HG03432 (cell line): Measurements from ENCODE around the gene ZC3HAV1L.
"Not testable (repeated sequence)": the region's sequence is repeated elsewhere in the genome, so short reads cannot be mapped to it uniquely, and the experiment has no call there.

Source experiments
- ATAC-seq: cut with Tn5 transposase; IDR thresholded peaks from one replicate; pipeline ENCODE4 v1.9.1; 2021; ENCODE audit warnings: mild to moderate bottlenecking, moderate library complexity; ENCODE audit not compliant: unreplicated experiment

Gene ZC3HAV1L

GRCh38 chr7:139035586-139036353 is at the start of gene ZC3HAV1L:
Gene ZC3HAV1L (minus strand): TSS chr7:139036042. CDS start chr7:139036017, 25 bp downstream.
- ATAC-seq, result peak; percentile 95

GRCh38 chr7:139084709-139085108 is 48.9 kb upstream of the ZC3HAV1L start:
- no peak for ATAC-seq

- ATAC-seq, result no peak
Observed at GRCh38 chr7:139081584-139081983, 45.7 kb upstream of the ZC3HAV1L start.

- no peak for ATAC-seq
Observed at GRCh38 chr7:139080905-139081304, 45.1 kb upstream of the ZC3HAV1L start.

GRCh38 chr7:139079861-139080260 is 44.0 kb upstream of the ZC3HAV1L start:
- no peak for ATAC-seq

- ATAC-seq, result no peak
Observed at GRCh38 chr7:139078911-139079310, 43.1 kb upstream of the ZC3HAV1L start.

- ATAC-seq, result no peak
Observed at GRCh38 chr7:139078399-139078798, 42.6 kb upstream of the ZC3HAV1L start.

GRCh38 chr7:139077706-139078105 is 41.9 kb upstream of the ZC3HAV1L start:
- ATAC-seq, result not testable (repeated sequence)

- ATAC-seq, result no peak
Observed at GRCh38 chr7:139075871-139076686, 40.2 kb upstream of the ZC3HAV1L start.

GRCh38 chr7:139075031-139075652 is 39.3 kb upstream of the ZC3HAV1L start:
- ATAC-seq, result peak; percentile 89

- ATAC-seq, result no peak
Observed at GRCh38 chr7:139072796-139073195, 37.0 kb upstream of the ZC3HAV1L start.

- ATAC-seq, result no peak
Observed at GRCh38 chr7:139071680-139072079, 35.8 kb upstream of the ZC3HAV1L start.

- ATAC-seq, result no peak
Observed at GRCh38 chr7:139068544-139069399, 32.9 kb upstream of the ZC3HAV1L start.

GRCh38 chr7:139066315-139066714 is 30.5 kb upstream of the ZC3HAV1L start:
- no peak for ATAC-seq

GRCh38 chr7:139065323-139065722 is 29.5 kb upstream of the ZC3HAV1L start:
- no peak for ATAC-seq

GRCh38 chr7:139061416-139061815 is 25.6 kb upstream of the ZC3HAV1L start:
- ATAC-seq, result no peak

- ATAC-seq, result no peak
Observed at GRCh38 chr7:139060695-139061237, 24.9 kb upstream of the ZC3HAV1L start.

- no peak for ATAC-seq
Observed at GRCh38 chr7:139059905-139060304, 24.1 kb upstream of the ZC3HAV1L start.

- ATAC-seq, result no peak
Observed at GRCh38 chr7:139058943-139059342, 23.1 kb upstream of the ZC3HAV1L start.

GRCh38 chr7:139055674-139056073 is 19.8 kb upstream of the ZC3HAV1L start:
- ATAC-seq, result no peak
